ENCODE measurements around the gene SPDYE2.
A peak's percentile ranks its signal among the peaks of the same experiment; 100 is the strongest.
"Not testable (repeated sequence)": the region's sequence is repeated elsewhere in the genome, so short reads cannot be mapped to it uniquely, and the experiment has no call there.

SPDYE2 gene

GRCh38 chr7:102544372-102544771, 6.7 kb upstream of the SPDYE2 start:
- not testable (repeated sequence) for H3K27me3 ChIP-seq (ENCODE audit: insufficient read depth, insufficient read length); H3K9ac ChIP-seq (ENCODE audit: insufficient read length, low read depth); H3K4me1 ChIP-seq (ENCODE audit: insufficient read depth, insufficient read length); H3K36me3 ChIP-seq (ENCODE audit: insufficient read depth, insufficient read length, low read length); H3K4me3 ChIP-seq (ENCODE audit: insufficient read length, low read depth); H3K9me3 ChIP-seq (ENCODE audit: insufficient read depth, low read length); DNase-seq (ENCODE audit: low read depth, low spot score)

- not testable (repeated sequence) for H3K4me3 ChIP-seq (ENCODE audit: insufficient read length, low read depth); H3K36me3 ChIP-seq (ENCODE audit: insufficient read depth, insufficient read length, low read length)
Observed at GRCh38 chr7:102545288-102545687, 5.7 kb upstream of the SPDYE2 start.

GRCh38 chr7:102546353-102546752, 4.7 kb upstream of the SPDYE2 start:
- not testable (repeated sequence) for DNase-seq (ENCODE audit: low read depth, low spot score); H3K9ac ChIP-seq (ENCODE audit: insufficient read length, low read depth); H3K4me1 ChIP-seq (ENCODE audit: insufficient read depth, insufficient read length); H3K27me3 ChIP-seq (ENCODE audit: insufficient read depth, insufficient read length); H3K9me3 ChIP-seq (ENCODE audit: insufficient read depth, low read length); H3K36me3 ChIP-seq (ENCODE audit: insufficient read depth, insufficient read length, low read length); H3K4me3 ChIP-seq (ENCODE audit: insufficient read length, low read depth)

More at GRCh38 chr7:102545288-102545687, 5.7 kb upstream of the SPDYE2 start:
- H3K4me1 ChIP-seq (ENCODE audit: insufficient read depth, insufficient read length); H3K27me3 ChIP-seq (ENCODE audit: insufficient read depth, insufficient read length); DNase-seq (ENCODE audit: low read depth, low spot score); H3K9me3 ChIP-seq (ENCODE audit: insufficient read depth, low read length); H3K9ac ChIP-seq (ENCODE audit: insufficient read length, low read depth): not testable (repeated sequence)

- H3K9ac ChIP-seq (ENCODE audit: insufficient read length, low read depth); H3K36me3 ChIP-seq (ENCODE audit: insufficient read depth, insufficient read length, low read length); H3K9me3 ChIP-seq (ENCODE audit: insufficient read depth, low read length); H3K4me1 ChIP-seq (ENCODE audit: insufficient read depth, insufficient read length); DNase-seq (ENCODE audit: low read depth, low spot score); H3K27me3 ChIP-seq (ENCODE audit: insufficient read depth, insufficient read length); H3K4me3 ChIP-seq (ENCODE audit: insufficient read length, low read depth): not testable (repeated sequence)
Observed at GRCh38 chr7:102568620-102569019, 17.6 kb downstream of the SPDYE2 start.

- H3K4me3 ChIP-seq (ENCODE audit: insufficient read length, low read depth), result peak within 1 kb of the TSS; percentile 62
- H3K4me1 ChIP-seq (ENCODE audit: insufficient read depth, insufficient read length); H3K27me3 ChIP-seq (ENCODE audit: insufficient read depth, insufficient read length); H3K36me3 ChIP-seq (ENCODE audit: insufficient read depth, insufficient read length, low read length); H3K9me3 ChIP-seq (ENCODE audit: insufficient read depth, low read length): not testable (repeated sequence)
- H3K9ac ChIP-seq (ENCODE audit: insufficient read length, low read depth), result peak within 1 kb of the TSS; percentile 72
- DNase-seq (ENCODE audit: low read depth, low spot score), result peak; percentile 81
Observed at GRCh38 chr7:102572261-102573239, 21.5 kb downstream of the SPDYE2 start, which contains the start of gene POLR2J3. Gene POLR2J3, minus strand, starts transcription at chr7:102572583. Its CDS starts 62 bp downstream, at chr7:102572521.

GRCh38 chr7:102574607-102575006, 23.6 kb downstream of the SPDYE2 start:
- not testable (repeated sequence) for H3K27me3 ChIP-seq (ENCODE audit: insufficient read depth, insufficient read length); H3K36me3 ChIP-seq (ENCODE audit: insufficient read depth, insufficient read length, low read length); H3K9me3 ChIP-seq (ENCODE audit: insufficient read depth, low read length); H3K9ac ChIP-seq (ENCODE audit: insufficient read length, low read depth); H3K4me1 ChIP-seq (ENCODE audit: insufficient read depth, insufficient read length); DNase-seq (ENCODE audit: low read depth, low spot score); H3K4me3 ChIP-seq (ENCODE audit: insufficient read length, low read depth)

GRCh38 chr7:102576363-102576762, 25.3 kb downstream of the SPDYE2 start:
- H3K4me1 ChIP-seq (ENCODE audit: insufficient read depth, insufficient read length); DNase-seq (ENCODE audit: low read depth, low spot score); H3K27me3 ChIP-seq (ENCODE audit: insufficient read depth, insufficient read length); H3K9ac ChIP-seq (ENCODE audit: insufficient read length, low read depth); H3K36me3 ChIP-seq (ENCODE audit: insufficient read depth, insufficient read length, low read length); H3K9me3 ChIP-seq (ENCODE audit: insufficient read depth, low read length); H3K4me3 ChIP-seq (ENCODE audit: insufficient read length, low read depth): not testable (repeated sequence)

- H3K9me3 ChIP-seq (ENCODE audit: insufficient read depth, low read length); H3K4me3 ChIP-seq (ENCODE audit: insufficient read length, low read depth); H3K27me3 ChIP-seq (ENCODE audit: insufficient read depth, insufficient read length); H3K9ac ChIP-seq (ENCODE audit: insufficient read length, low read depth); H3K4me1 ChIP-seq (ENCODE audit: insufficient read depth, insufficient read length); H3K36me3 ChIP-seq (ENCODE audit: insufficient read depth, insufficient read length, low read length); DNase-seq (ENCODE audit: low read depth, low spot score): not testable (repeated sequence)
Observed at GRCh38 chr7:102577315-102578240, 26.6 kb downstream of the SPDYE2 start.

- not testable (repeated sequence) for H3K36me3 ChIP-seq (ENCODE audit: insufficient read depth, insufficient read length, low read length); H3K4me3 ChIP-seq (ENCODE audit: insufficient read length, low read depth); H3K9me3 ChIP-seq (ENCODE audit: insufficient read depth, low read length); H3K4me1 ChIP-seq (ENCODE audit: insufficient read depth, insufficient read length); DNase-seq (ENCODE audit: low read depth, low spot score); H3K27me3 ChIP-seq (ENCODE audit: insufficient read depth, insufficient read length); H3K9ac ChIP-seq (ENCODE audit: insufficient read length, low read depth)
Observed at GRCh38 chr7:102578486-102578885, 27.5 kb downstream of the SPDYE2 start.

- not testable (repeated sequence) for H3K4me1 ChIP-seq (ENCODE audit: insufficient read depth, insufficient read length); H3K36me3 ChIP-seq (ENCODE audit: insufficient read depth, insufficient read length, low read length); DNase-seq (ENCODE audit: low read depth, low spot score); H3K9me3 ChIP-seq (ENCODE audit: insufficient read depth, low read length); H3K27me3 ChIP-seq (ENCODE audit: insufficient read depth, insufficient read length); H3K4me3 ChIP-seq (ENCODE audit: insufficient read length, low read depth); H3K9ac ChIP-seq (ENCODE audit: insufficient read length, low read depth)
Observed at GRCh38 chr7:102581722-102582121, 30.7 kb downstream of the SPDYE2 start.

GRCh38 chr7:102583495-102583894, 32.5 kb downstream of the SPDYE2 start:
- H3K36me3 ChIP-seq (ENCODE audit: insufficient read depth, insufficient read length, low read length); H3K4me3 ChIP-seq (ENCODE audit: insufficient read length, low read depth); H3K4me1 ChIP-seq (ENCODE audit: insufficient read depth, insufficient read length); H3K9ac ChIP-seq (ENCODE audit: insufficient read length, low read depth); H3K9me3 ChIP-seq (ENCODE audit: insufficient read depth, low read length); DNase-seq (ENCODE audit: low read depth, low spot score); H3K27me3 ChIP-seq (ENCODE audit: insufficient read depth, insufficient read length): not testable (repeated sequence)
